ENCODE data around the gene CD1E. TPM values are rescaled to one million over a fixed set of nuclear protein-coding genes. Genes with fewer than 3 reads are reported as not detected.

Gene CD1E
- total and polyA plus RNA-seq, 10 of the 15 experiments (the other 5 are each of a cell fraction or from before 2014, with no cell fraction given): 0.05 to 0.07 (median 0.05) TPM; not detected in 7

DNA sequence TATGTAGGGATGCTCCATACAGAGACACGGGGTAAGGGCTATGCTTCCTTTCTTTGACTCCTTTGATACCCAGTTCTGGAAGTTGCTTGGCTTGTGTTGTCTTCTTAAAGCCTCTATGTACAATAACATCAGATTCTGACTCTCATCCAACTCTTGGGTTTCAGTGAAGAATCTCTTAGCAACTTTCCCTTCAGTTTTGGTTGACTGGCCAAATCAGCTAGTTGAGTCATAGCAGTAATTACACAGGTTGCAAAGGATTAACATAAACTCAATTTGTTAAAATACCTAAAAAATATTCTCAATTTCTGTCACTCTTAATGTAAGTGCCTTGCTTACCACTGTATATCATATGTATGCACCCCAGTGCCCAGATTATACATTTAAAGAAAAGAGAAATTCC is 9.2 kb downstream of the CD1E start:
- no peaks in the 10 kb centered on the region for H3K27me3 ChIP-seq (replicated peaks in 1 of 2; ENCODE audit: control insufficient read depth in 2 of 2, insufficient read depth in 2 of 2, low read length in 1 of 2)
- H3K36me3 ChIP-seq (ENCODE audit: control insufficient read depth in 2 of 2, insufficient read depth in 2 of 2, low read length in 1 of 2): no peaks in the 10 kb centered on the region
- ATAC-seq (no peak; the same call in 2 of the 3 replicates), FAIRE-seq (no peak), DNase-seq (ENCODE audit: low read depth, low spot score) (no peak)
- no TSS peak for BruUV-seq (replicated peaks)
- H3K4me2 ChIP-seq (ENCODE audit: control insufficient read depth, insufficient read depth): no peak overlapping the region
- RAD21 ChIA-PET (ENCODE audit: unreplicated experiment): no interaction called here
- H2AFZ ChIP-seq (ENCODE audit: control insufficient read depth, low read depth, low read length): no peak overlapping the region
- in situ Hi-C loops (cut with MboI) (no loop called here), intact Hi-C loops (cut with micrococcal nuclease; ENCODE audit: unreplicated experiment) (no loop called here)
- SMC1A ChIA-PET (ENCODE audit: uncharacterized antibody, unreplicated experiment): no interaction called here
- H3K27ac ChIP-seq (ENCODE audit: control insufficient read depth, insufficient read depth): no peak overlapping the region
- POLR2A ChIA-PET: no interaction called here
- H3K4me1 ChIP-seq (ENCODE audit: control insufficient read depth, insufficient read depth, low read length): no peaks in the 10 kb centered on the region
- no peak overlapping the region for H3K4me3 ChIP-seq
- no peaks in the 10 kb centered on the region for H3K79me2 ChIP-seq (ENCODE audit: control insufficient read depth, insufficient read depth, low read length)
- WGBS (ENCODE audit: insufficient coverage, insufficient replicate concordance, low lambda C conversion rate, missing lambda C conversion rate): 0% methylated on average over 1 of the region's 1 CpG
- CTCF ChIA-PET: no interaction called here
- no peaks in the 10 kb centered on the region for H4K20me1 ChIP-seq (ENCODE audit: control insufficient read depth, insufficient read depth)
- no peaks in the 10 kb centered on the region for H3K9me3 ChIP-seq (replicated peaks; ENCODE audit: control insufficient read depth, insufficient read depth, low read length)
- H3K9ac ChIP-seq (ENCODE audit: control insufficient read depth, insufficient read depth, low read length): no peak overlapping the region
- TF ChIP-seq TCF12 (IDR thresholded peaks at IDR 0.05; ENCODE audit: low read depth, low read length): no peak
- TF ChIP-seq MXI1 (IDR thresholded peaks at IDR 0.05; ENCODE audit: low read depth, low read length): no peak
- TF ChIP-seq, protein P1, sequence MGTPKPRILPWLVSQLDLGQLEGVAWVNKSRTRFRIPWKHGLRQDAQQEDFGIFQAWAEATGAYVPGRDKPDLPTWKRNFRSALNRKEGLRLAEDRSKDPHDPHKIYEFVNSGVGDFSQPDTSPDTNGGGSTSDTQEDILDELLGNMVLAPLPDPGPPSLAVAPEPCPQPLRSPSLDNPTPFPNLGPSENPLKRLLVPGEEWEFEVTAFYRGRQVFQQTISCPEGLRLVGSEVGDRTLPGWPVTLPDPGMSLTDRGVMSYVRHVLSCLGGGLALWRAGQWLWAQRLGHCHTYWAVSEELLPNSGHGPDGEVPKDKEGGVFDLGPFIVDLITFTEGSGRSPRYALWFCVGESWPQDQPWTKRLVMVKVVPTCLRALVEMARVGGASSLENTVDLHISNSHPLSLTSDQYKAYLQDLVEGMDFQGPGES (IDR thresholded peaks at IDR 0.05): no peak
- no peak for TF ChIP-seq IKZF2 (IDR thresholded peaks at IDR 0.05)
- TF ChIP-seq, protein P2, sequence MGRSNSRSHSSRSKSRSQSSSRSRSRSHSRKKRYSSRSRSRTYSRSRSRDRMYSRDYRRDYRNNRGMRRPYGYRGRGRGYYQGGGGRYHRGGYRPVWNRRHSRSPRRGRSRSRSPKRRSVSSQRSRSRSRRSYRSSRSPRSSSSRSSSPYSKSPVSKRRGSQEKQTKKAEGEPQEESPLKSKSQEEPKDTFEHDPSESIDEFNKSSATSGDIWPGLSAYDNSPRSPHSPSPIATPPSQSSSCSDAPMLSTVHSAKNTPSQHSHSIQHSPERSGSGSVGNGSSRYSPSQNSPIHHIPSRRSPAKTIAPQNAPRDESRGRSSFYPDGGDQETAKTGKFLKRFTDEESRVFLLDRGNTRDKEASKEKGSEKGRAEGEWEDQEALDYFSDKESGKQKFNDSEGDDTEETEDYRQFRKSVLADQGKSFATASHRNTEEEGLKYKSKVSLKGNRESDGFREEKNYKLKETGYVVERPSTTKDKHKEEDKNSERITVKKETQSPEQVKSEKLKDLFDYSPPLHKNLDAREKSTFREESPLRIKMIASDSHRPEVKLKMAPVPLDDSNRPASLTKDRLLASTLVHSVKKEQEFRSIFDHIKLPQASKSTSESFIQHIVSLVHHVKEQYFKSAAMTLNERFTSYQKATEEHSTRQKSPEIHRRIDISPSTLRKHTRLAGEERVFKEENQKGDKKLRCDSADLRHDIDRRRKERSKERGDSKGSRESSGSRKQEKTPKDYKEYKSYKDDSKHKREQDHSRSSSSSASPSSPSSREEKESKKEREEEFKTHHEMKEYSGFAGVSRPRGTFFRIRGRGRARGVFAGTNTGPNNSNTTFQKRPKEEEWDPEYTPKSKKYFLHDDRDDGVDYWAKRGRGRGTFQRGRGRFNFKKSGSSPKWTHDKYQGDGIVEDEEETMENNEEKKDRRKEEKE (IDR thresholded peaks at IDR 0.05): no peak
- TF ChIP-seq NR2F1 (conservative IDR thresholded peaks at IDR 0.05): no peak
- TF ChIP-seq, protein P3, sequence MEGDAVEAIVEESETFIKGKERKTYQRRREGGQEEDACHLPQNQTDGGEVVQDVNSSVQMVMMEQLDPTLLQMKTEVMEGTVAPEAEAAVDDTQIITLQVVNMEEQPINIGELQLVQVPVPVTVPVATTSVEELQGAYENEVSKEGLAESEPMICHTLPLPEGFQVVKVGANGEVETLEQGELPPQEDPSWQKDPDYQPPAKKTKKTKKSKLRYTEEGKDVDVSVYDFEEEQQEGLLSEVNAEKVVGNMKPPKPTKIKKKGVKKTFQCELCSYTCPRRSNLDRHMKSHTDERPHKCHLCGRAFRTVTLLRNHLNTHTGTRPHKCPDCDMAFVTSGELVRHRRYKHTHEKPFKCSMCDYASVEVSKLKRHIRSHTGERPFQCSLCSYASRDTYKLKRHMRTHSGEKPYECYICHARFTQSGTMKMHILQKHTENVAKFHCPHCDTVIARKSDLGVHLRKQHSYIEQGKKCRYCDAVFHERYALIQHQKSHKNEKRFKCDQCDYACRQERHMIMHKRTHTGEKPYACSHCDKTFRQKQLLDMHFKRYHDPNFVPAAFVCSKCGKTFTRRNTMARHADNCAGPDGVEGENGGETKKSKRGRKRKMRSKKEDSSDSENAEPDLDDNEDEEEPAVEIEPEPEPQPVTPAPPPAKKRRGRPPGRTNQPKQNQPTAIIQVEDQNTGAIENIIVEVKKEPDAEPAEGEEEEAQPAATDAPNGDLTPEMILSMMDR (IDR thresholded peaks at IDR 0.05 in 2 of 3, conservative IDR thresholded peaks at IDR 0.05 in 1 of 3; ENCODE audit: control insufficient read depth in 2 of 3, extremely low read depth in 1 of 3, insufficient read depth in 1 of 3, low read depth in 3 of 3, low read length in 3 of 3): no peak
- TF ChIP-seq, protein P4, sequence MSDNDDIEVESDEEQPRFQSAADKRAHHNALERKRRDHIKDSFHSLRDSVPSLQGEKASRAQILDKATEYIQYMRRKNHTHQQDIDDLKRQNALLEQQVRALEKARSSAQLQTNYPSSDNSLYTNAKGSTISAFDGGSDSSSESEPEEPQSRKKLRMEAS (IDR thresholded peaks at IDR 0.05; ENCODE audit: low read depth, low read length): no peak
- no peak for TF ChIP-seq SP1 (IDR thresholded peaks at IDR 0.05; ENCODE audit: low read depth, low read length)
- no peak for TF ChIP-seq YY1 (IDR thresholded peaks at IDR 0.05; ENCODE audit: low read depth, low read length)
- TF ChIP-seq STAT3 (IDR thresholded peaks at IDR 0.05; ENCODE audit: low read depth, low read length): no peak
- TF ChIP-seq NRF1 (conservative IDR thresholded peaks at IDR 0.05; ENCODE audit: low read depth, low read length): no peak
- no peak for TF ChIP-seq CHD2 (IDR thresholded peaks at IDR 0.05; ENCODE audit: borderline replicate concordance, low read depth, low read length)
- TF ChIP-seq, protein P5, sequence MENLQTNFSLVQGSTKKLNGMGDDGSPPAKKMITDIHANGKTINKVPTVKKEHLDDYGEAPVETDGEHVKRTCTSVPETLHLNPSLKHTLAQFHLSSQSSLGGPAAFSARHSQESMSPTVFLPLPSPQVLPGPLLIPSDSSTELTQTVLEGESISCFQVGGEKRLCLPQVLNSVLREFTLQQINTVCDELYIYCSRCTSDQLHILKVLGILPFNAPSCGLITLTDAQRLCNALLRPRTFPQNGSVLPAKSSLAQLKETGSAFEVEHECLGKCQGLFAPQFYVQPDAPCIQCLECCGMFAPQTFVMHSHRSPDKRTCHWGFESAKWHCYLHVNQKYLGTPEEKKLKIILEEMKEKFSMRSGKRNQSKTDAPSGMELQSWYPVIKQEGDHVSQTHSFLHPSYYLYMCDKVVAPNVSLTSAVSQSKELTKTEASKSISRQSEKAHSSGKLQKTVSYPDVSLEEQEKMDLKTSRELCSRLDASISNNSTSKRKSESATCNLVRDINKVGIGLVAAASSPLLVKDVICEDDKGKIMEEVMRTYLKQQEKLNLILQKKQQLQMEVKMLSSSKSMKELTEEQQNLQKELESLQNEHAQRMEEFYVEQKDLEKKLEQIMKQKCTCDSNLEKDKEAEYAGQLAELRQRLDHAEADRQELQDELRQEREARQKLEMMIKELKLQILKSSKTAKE (IDR thresholded peaks at IDR 0.05; ENCODE audit: low read depth, poor library complexity, severe bottlenecking): no peak
